OCI-M2 (cell line): ENCODE measurements around the gene TMEM69.
"Not testable (repeated sequence)": the region's sequence is repeated elsewhere in the genome, so short reads cannot be mapped to it uniquely, and the experiment has no call there.

Experiments
- DNase-seq: peaks from one replicate; lab custom pipeline; 2025; ENCODE audit not compliant: unreplicated experiment; lab: John Stamatoyannopoulos, UW

TMEM69 gene

GRCh38 chr1:45730780-45731319, 42.9 kb downstream of the TMEM69 start:
- no peak for DNase-seq

- DNase-seq = no peak
Observed at GRCh38 chr1:45739137-45739536, 51.2 kb downstream of the TMEM69 start.

- DNase-seq = not testable (repeated sequence)
Observed at GRCh38 chr1:45739641-45740156, 51.7 kb downstream of the TMEM69 start.
